IPS DF 6.9 (cell line): ENCODE results near the gene ATG16L2.

Experiments
- DNase-seq: peaks from one replicate; pipeline ENCODE4 v3.0.0-alpha.2; 2013; ENCODE audit warnings: low read depth, low spot score
- H3K27ac ChIP-seq: one replicate; pipeline ENCODE4 v1.5.1; 2013; ENCODE audit warnings: low read length, control low read depth
- H3K27me3 ChIP-seq: 2 replicates; pipeline ENCODE4 v1.6.1; 2013; ENCODE audit warnings: mild to moderate bottlenecking, low read length; ENCODE audit not compliant: control insufficient read depth, insufficient read depth
- H3K36me3 ChIP-seq: 2 replicates; pipeline ENCODE4 v1.6.1; 2013; ENCODE audit warnings: low read length; ENCODE audit not compliant: control insufficient read depth, insufficient read depth
- H3K4me1 ChIP-seq: 2 replicates; pipeline ENCODE4 v1.6.1; 2013; ENCODE audit warnings: low read length; ENCODE audit not compliant: control insufficient read depth, insufficient read depth
- H3K4me3 ChIP-seq: 2 replicates; pipeline ENCODE4 v1.5.1; 2013; ENCODE audit warnings: mild to moderate bottlenecking, low read length
- H3K9me3 ChIP-seq: 2 replicates; pipeline ENCODE4 v1.6.1; 2013; ENCODE audit warnings: low read length, inconsistent platforms; ENCODE audit not compliant: control insufficient read depth, insufficient read depth
- WGBS: extraction: QIAGEN DNeasy Blood & Tissue Kit; methylation state at CpG from one replicate; pipeline ENCODE4 v1.1.7; 2013; ENCODE audit warnings: mixed read lengths, missing lambda C conversion rate; ENCODE audit not compliant: insufficient read length, insufficient coverage; 5-methylcytosine and 5-hydroxymethylcytosine counted together

ATG16L2 gene

GRCh38 chr11:72773696-72774095 is 40.5 kb upstream of the ATG16L2 start:
- Histone ChIP-seq H3K4me3 (no peak overlapping the region), H3K27ac (no peak overlapping the region), H3K27me3 (no peaks in the 10 kb centered on the region), H3K36me3 (no peaks in the 10 kb centered on the region), H3K4me1 (0 out of 2 replicates have a peak, but pooled peaks cover under 1% of the 10 kb centered on the region), H3K9me3 (no peaks in the 10 kb centered on the region)
- WGBS: no CpG with 5 or more reads among the region's 6 CpGs
- no peak for DNase-seq

- no peak overlapping the region for H3K4me3 ChIP-seq
- DNase-seq: no peak
- no peak overlapping the region for H3K27ac ChIP-seq
- H3K4me1 ChIP-seq: no peaks in the 10 kb centered on the region
- H3K9me3 ChIP-seq: no peaks in the 10 kb centered on the region
- no CpG with 5 or more reads among the region's 6 CpGs for WGBS
- no peaks in the 10 kb centered on the region for H3K36me3 ChIP-seq
- H3K27me3 ChIP-seq: no peaks in the 10 kb centered on the region
Observed at GRCh38 chr11:72774499-72774898, 39.7 kb upstream of the ATG16L2 start.

- DNase-seq: no peak
- H3K27me3 ChIP-seq: no peaks in the 10 kb centered on the region
- no peaks in the 10 kb centered on the region for H3K36me3 ChIP-seq
- no peaks in the 10 kb centered on the region for H3K4me1 ChIP-seq
- no peak overlapping the region for H3K4me3 ChIP-seq
- no CpG with 5 or more reads among the region's 7 CpGs for WGBS
- H3K27ac ChIP-seq: no peak overlapping the region
- H3K9me3 ChIP-seq: no peaks in the 10 kb centered on the region
Observed at GRCh38 chr11:72775288-72776110, 38.7 kb upstream of the ATG16L2 start.

GRCh38 chr11:72776117-72776843 is 37.9 kb upstream of the ATG16L2 start:
- Histone ChIP-seq H3K27ac (no peak overlapping the region), H3K9me3 (no peaks in the 10 kb centered on the region), H3K36me3 (no peaks in the 10 kb centered on the region), H3K4me1 (peaks cover 2% of the 10 kb centered on the region; the same call in 1 of the 2 replicates), H3K27me3 (no peaks in the 10 kb centered on the region), H3K4me3 (no peak overlapping the region)
- WGBS: no CpG with 5 or more reads among the region's 9 CpGs
- DNase-seq: no peak

GRCh38 chr11:72776844-72777754 is 37.1 kb upstream of the ATG16L2 start:
- H3K27ac ChIP-seq: no peak overlapping the region
- WGBS: no CpG with 5 or more reads among the region's 7 CpGs
- H3K9me3 ChIP-seq: no peaks in the 10 kb centered on the region
- H3K4me3 ChIP-seq: no peak overlapping the region
- H3K27me3 ChIP-seq: no peaks in the 10 kb centered on the region
- no peak for DNase-seq
- H3K4me1 ChIP-seq: peaks cover 2% of the 10 kb centered on the region; the same call in 1 of the 2 replicates
- H3K36me3 ChIP-seq: no peaks in the 10 kb centered on the region

GRCh38 chr11:72777755-72778278 is 36.4 kb upstream of the ATG16L2 start:
- no peak overlapping the region for H3K4me3 ChIP-seq
- no peak for DNase-seq
- H3K27ac ChIP-seq: no peak overlapping the region
- peaks cover 4% of the 10 kb centered on the region; the same call in 1 of the 2 replicates for H3K4me1 ChIP-seq
- H3K36me3 ChIP-seq: no peaks in the 10 kb centered on the region
- H3K27me3 ChIP-seq: no peaks in the 10 kb centered on the region
- WGBS: no CpG with 5 or more reads among the region's 5 CpGs
- no peaks in the 10 kb centered on the region for H3K9me3 ChIP-seq

- no peaks in the 10 kb centered on the region for H3K9me3 ChIP-seq
- no peak overlapping the region for H3K27ac ChIP-seq
- no peaks in the 10 kb centered on the region for H3K36me3 ChIP-seq
- H3K4me3 ChIP-seq: no peak overlapping the region
- no peaks in the 10 kb centered on the region for H3K27me3 ChIP-seq
- DNase-seq: no peak
- H3K4me1 ChIP-seq: peaks cover 4% of the 10 kb centered on the region; the same call in 1 of the 2 replicates
- WGBS: no CpG with 5 or more reads among the region's 7 CpGs
Observed at GRCh38 chr11:72778535-72779494, 35.4 kb upstream of the ATG16L2 start.

- DNase-seq: no peak
- Histone ChIP-seq H3K4me1 (peaks cover 4% of the 10 kb centered on the region; the same call in 1 of the 2 replicates), H3K9me3 (no peaks in the 10 kb centered on the region), H3K36me3 (no peaks in the 10 kb centered on the region), H3K27me3 (no peaks in the 10 kb centered on the region), H3K27ac (no peak overlapping the region), H3K4me3 (no peak overlapping the region)
- no CpG with 5 or more reads among the region's 4 CpGs for WGBS
Observed at GRCh38 chr11:72779495-72780128, 34.6 kb upstream of the ATG16L2 start.
